H1 (cell line): ENCODE data around the gene BSG. TPM values are rescaled to one million over a fixed set of nuclear protein-coding genes. Genes with fewer than 3 reads are reported as not detected.

Source experiments
- CTCF ChIA-PET: fragments of 300-600 bp; sonication (Branson Sonifier 250); formaldehyde crosslinking; loops from one replicate; lab custom pipeline; 2021; ENCODE audit not compliant: partially characterized antibody; lab: Charles Lee
- POLR2A ChIA-PET: fragments of 300-600 bp; sonication (Branson Sonifier 250); formaldehyde crosslinking; loops from one replicate; lab custom pipeline; 2021; ENCODE audit warnings: inconsistent platforms; ENCODE audit not compliant: partially characterized antibody; lab: Charles Lee
- DNase-seq, 2 experiments: peaks; one replicate each; pipeline versions ENCODE4 v3.0.0 to v3.0.0-alpha.2; 2010 to 2022; ENCODE audit warnings: low spot score in 2 of 2, low read depth in 1 of 2, mixed read lengths in 1 of 2
- FAIRE-seq: peaks from 2 replicates; lab custom pipeline; 2011; peaks lifted over from hg19 to GRCh38; lab: Jason Lieb, UNC
- H2AFZ ChIP-seq: 2 replicates; pipeline ENCODE4 v1.8.1; 2012; ENCODE audit warnings: low read length, inconsistent platforms
- H2AK5ac ChIP-seq: 2 replicates; pipeline ENCODE4 v1.6.1; 2013; ENCODE audit warnings: low read depth, low read length
- H2BK120ac ChIP-seq: replicated peaks from 2 replicates; pipeline ENCODE3; 2013; ENCODE audit warnings: low read depth, low read length, inconsistent platforms
- H2BK12ac ChIP-seq: 2 replicates; pipeline ENCODE4 v1.6.1; 2013; ENCODE audit warnings: low read depth, low read length
- H2BK15ac ChIP-seq: 2 replicates; pipeline ENCODE4 v1.6.1; 2013; ENCODE audit warnings: low read length
- H2BK20ac ChIP-seq: 2 replicates; pipeline ENCODE4 v1.6.1; 2013; ENCODE audit warnings: low read length
- H2BK5ac ChIP-seq: 2 replicates; pipeline ENCODE4 v1.6.1; 2013; ENCODE audit warnings: low read depth, low read length
- H3K14ac ChIP-seq: 2 replicates; pipeline ENCODE4 v1.6.1; 2013; ENCODE audit warnings: inconsistent platforms; ENCODE audit not compliant: insufficient read length
- H3K18ac ChIP-seq: 2 replicates; pipeline ENCODE4 v1.6.1; 2013; ENCODE audit warnings: low read length; ENCODE audit errors: extremely low read depth
- H3K23ac ChIP-seq: 2 replicates; pipeline ENCODE4 v1.6.1; 2013; ENCODE audit warnings: inconsistent platforms; ENCODE audit not compliant: insufficient read length
- H3K23me2 ChIP-seq: 2 replicates; pipeline ENCODE4 v1.6.1; 2013; ENCODE audit warnings: low read depth, low read length
- H3K27ac ChIP-seq: 2 replicates; pipeline ENCODE4 v1.6.1; 2011; ENCODE audit warnings: low read depth, low read length, inconsistent platforms
- H3K27me3 ChIP-seq, 4 experiments: replicated peaks in 1 of 4; 1 replicate in 1 of 4; 2 replicates in 3 of 4; pipeline versions ENCODE4 v1.6.1 to v1.8.1; 2011 to 2013; ENCODE audit warnings: low read length in 3 of 4, mild to moderate bottlenecking in 3 of 4, inconsistent platforms in 2 of 4, mixed read lengths in 2 of 4, moderate library complexity in 1 of 4; ENCODE audit not compliant: control insufficient read depth in 3 of 4, insufficient read depth in 3 of 4; ENCODE audit errors: extremely low read depth in 1 of 4
- H3K36me3 ChIP-seq, 4 experiments: 2 replicates each; pipeline versions ENCODE4 v1.6.1 to v1.8.1; 2011 to 2013; ENCODE audit warnings: mild to moderate bottlenecking in 4 of 4, low read length in 3 of 4, moderate library complexity in 2 of 4, control low read depth in 1 of 4, inconsistent platforms in 1 of 4; ENCODE audit not compliant: insufficient read depth in 4 of 4, control insufficient read depth in 2 of 4
- H3K4ac ChIP-seq: replicated peaks from 2 replicates; pipeline ENCODE3; 2013; ENCODE audit warnings: low read length, low read depth, mixed read lengths, inconsistent platforms; ENCODE audit not compliant: insufficient read length
- H3K4me1 ChIP-seq, 4 experiments: replicated peaks in 1 of 4; 1 replicate in 1 of 4; 2 replicates in 3 of 4; pipeline versions ENCODE4 v1.6.1 to v1.8.1; 2011 to 2013; ENCODE audit warnings: low read length in 3 of 4, inconsistent platforms in 2 of 4, mixed read lengths in 1 of 4; ENCODE audit not compliant: insufficient read depth in 4 of 4, control insufficient read depth in 3 of 4
- H3K4me2 ChIP-seq, 2 experiments: 2 replicates each; pipeline versions ENCODE4 v1.6.1 to v1.8.1; 2011 to 2013; ENCODE audit warnings: low read depth in 2 of 2, low read length in 2 of 2, control low read depth in 1 of 2, inconsistent platforms in 1 of 2, mild to moderate bottlenecking in 1 of 2; ENCODE audit not compliant: insufficient read depth in 1 of 2
- H3K4me3 ChIP-seq, 4 experiments: fragments of 200-600, 300-600 bp in 1 of 4; sonication (generic), shearing (Covaris generic), sonication (Bioruptor Twin) in 1 of 4; 2 replicates each; pipeline versions ENCODE4 v1.5.1 to v1.8.1; 2011 to 2016; ENCODE audit warnings: low read length in 4 of 4, low read depth in 3 of 4, control low read depth in 2 of 4, inconsistent platforms in 2 of 4, mild to moderate bottlenecking in 2 of 4, mixed read lengths in 1 of 4, moderate library complexity in 1 of 4; ENCODE audit not compliant: insufficient read depth in 2 of 4; ENCODE audit errors: extremely low read depth in 1 of 4
- H3K56ac ChIP-seq: replicated peaks from 2 replicates; pipeline ENCODE3; 2013; ENCODE audit warnings: low read depth, mild to moderate bottlenecking, mixed read lengths, low read length, inconsistent platforms; ENCODE audit not compliant: insufficient read length
- H3K79me1 ChIP-seq: 2 replicates; pipeline ENCODE4 v1.6.1; 2013; ENCODE audit warnings: low read depth, low read length, control low read depth
- H3K79me2 ChIP-seq, 2 experiments: 2 replicates each; pipeline versions ENCODE4 v1.6.1 to v1.8.1; 2012 to 2013; ENCODE audit warnings: low read length in 2 of 2, mild to moderate bottlenecking in 2 of 2, inconsistent platforms in 1 of 2; ENCODE audit not compliant: insufficient read depth in 2 of 2, control insufficient read depth in 1 of 2
- H3K9ac ChIP-seq, 4 experiments: replicated peaks in 1 of 4; 1 replicate in 1 of 4; 2 replicates in 3 of 4; pipeline versions ENCODE4 v1.6.1 to v1.8.1; 2011 to 2013; ENCODE audit warnings: low read depth in 3 of 4, low read length in 3 of 4, control low read depth in 2 of 4, mild to moderate bottlenecking in 2 of 4, moderate library complexity in 2 of 4, inconsistent platforms in 1 of 4; ENCODE audit errors: extremely low read depth in 1 of 4
- H3K9me3 ChIP-seq, 2 experiments: 2 replicates each; pipeline versions ENCODE4 v1.6.1 to v1.8.1; 2012 to 2013; ENCODE audit warnings: mild to moderate bottlenecking in 2 of 2, moderate library complexity in 2 of 2, control low read depth in 1 of 2, inconsistent platforms in 1 of 2, low read depth in 1 of 2, low read length in 1 of 2, mixed read lengths in 1 of 2; ENCODE audit not compliant: insufficient read depth in 2 of 2
- H4K20me1 ChIP-seq, 2 experiments: replicated peaks in 1 of 2; 2 replicates each; pipeline versions ENCODE3 to v1.8.1; 2011 to 2013; ENCODE audit warnings: inconsistent platforms in 2 of 2, low read length in 2 of 2, mild to moderate bottlenecking in 1 of 2; ENCODE audit not compliant: insufficient read depth in 2 of 2, control insufficient read depth in 1 of 2
- H4K5ac ChIP-seq: 2 replicates; pipeline ENCODE4 v1.6.1; 2013; ENCODE audit warnings: low read length, low read depth, mixed read lengths, inconsistent platforms; ENCODE audit not compliant: insufficient read length
- H4K8ac ChIP-seq: 2 replicates; pipeline ENCODE4 v1.8.0; 2013; ENCODE audit warnings: mild to moderate bottlenecking, moderate library complexity, low read length, inconsistent platforms; ENCODE audit not compliant: insufficient read depth; ENCODE audit errors: extremely low read depth
- H4K91ac ChIP-seq: replicated peaks from 2 replicates; pipeline ENCODE3; 2013; ENCODE audit warnings: low read length, mixed read lengths, inconsistent platforms; ENCODE audit not compliant: insufficient read length
- CHD2 ChIP-seq: IDR thresholded peaks from 2 replicates; pipeline ENCODE4 v1.6.1; 2012; ENCODE audit warnings: low read length, improper control_type of control experiment
- MAX ChIP-seq: IDR thresholded peaks from 2 replicates; pipeline ENCODE4 v1.6.1; 2012; ENCODE audit warnings: inconsistent platforms
- NRF1 ChIP-seq: IDR thresholded peaks from 2 replicates; pipeline ENCODE4 v1.6.1; 2011; ENCODE audit warnings: mild to moderate bottlenecking, low read depth, low read length, improper control_type of control experiment
- POU5F1 ChIP-seq: IDR thresholded peaks from 2 replicates; pipeline ENCODE4 v1.6.1; 2011; ENCODE audit warnings: low read depth, mild to moderate bottlenecking, low read length, moderate library complexity
- RAD21 ChIP-seq, 2 experiments: IDR thresholded peaks in 1 of 2; conservative IDR thresholded peaks in 1 of 2; 2 replicates each; pipeline ENCODE4 v1.6.1; 2011; ENCODE audit warnings: low read depth in 2 of 2, low read length in 2 of 2, improper control_type of control experiment in 1 of 2, inconsistent platforms in 1 of 2, mild to moderate bottlenecking in 1 of 2, moderate library complexity in 1 of 2
- SAP30 ChIP-seq: fragments of 300-600 bp; sonication (generic); IDR thresholded peaks from 2 replicates; pipeline ENCODE4 v1.7.1; 2012; ENCODE audit warnings: low read length, moderate library complexity, mild to moderate bottlenecking, inconsistent platforms; ENCODE audit not compliant: insufficient read depth, insufficient replicate concordance
- SP4 ChIP-seq: IDR thresholded peaks from 2 replicates; pipeline ENCODE4 v1.6.1; 2012; ENCODE audit warnings: low read length, inconsistent platforms
- TAF1 ChIP-seq: IDR thresholded peaks from 2 replicates; pipeline ENCODE4 v1.6.1; 2011; ENCODE audit warnings: mild to moderate bottlenecking, low read depth, low read length
- TCF12 ChIP-seq: IDR thresholded peaks from 2 replicates; pipeline ENCODE4 v1.6.1; 2011; ENCODE audit warnings: low read depth, mild to moderate bottlenecking, low read length
- WGBS, 2 experiments: shearing (Covaris generic) in 1 of 2; methylation state at CpG; one replicate each; pipeline versions ENCODE4 v1.1.6 to v1.1.7; 2013 to 2015; ENCODE audit warnings: low lambda C conversion rate in 2 of 2, mixed read lengths in 2 of 2, inconsistent platforms in 1 of 2, low coverage in 1 of 2, missing lambda C conversion rate in 1 of 2; ENCODE audit not compliant: insufficient replicate concordance in 2 of 2, insufficient coverage in 1 of 2, insufficient read length in 1 of 2; ENCODE audit errors: extremely low coverage in 1 of 2, missing lambda C conversion rate in 1 of 2; 5-methylcytosine and 5-hydroxymethylcytosine counted together
- polyA plus RNA-seq, 7 experiments: library from polyadenylated mRNA; depleted of rRNA in 3 of 7; stranded (reverse) in 5 of 7; unstranded in 2 of 7; fragments of >200 nt in 5 of 7; fragments of 200-250 nt in 2 of 7; gene quantifications; 1 replicate in 5 of 7; 2 replicates in 1 of 7; 4 replicates in 1 of 7; pipeline versions ENCODE4 v1.2.1 to v1.2.3, GENCODE V29; 2011 to 2013; ENCODE audit warnings: missing spikeins in 2 of 7, mixed read lengths in 2 of 7
- total RNA-seq: library from RNA; stranded (reverse); fragmentation: NEBNext Ultra II Directional; extraction: Animal tissue kit (Norgen Biotek cat#: 25700); gene quantifications from 2 replicates; pipeline ENCODE4 v1.2.1, GENCODE V29; 2021

BSG gene
- total and polyA plus RNA-seq, 2 of the 8 experiments (the other 6 are each of a cell fraction or from before 2014, with no cell fraction given): 726 to 1,055 TPM

GRCh38 chr19:558770-559439, 13.5 kb upstream of the BSG start:
- no peaks in the 10 kb centered on the region for H3K36me3 ChIP-seq
- no peak overlapping the region for H3K23ac ChIP-seq
- no peak overlapping the region for H2BK12ac ChIP-seq
- no peaks in the 10 kb centered on the region; a peak in 1 of 4 replicates for H3K9me3 ChIP-seq
- peaks cover 0 to 2% of the 10 kb centered on the region in 2 experiments for H4K20me1 ChIP-seq
- H3K4me3 ChIP-seq: no peak overlapping the region
- no peak overlapping the region for H2BK120ac ChIP-seq
- CTCF ChIA-PET: interaction anchor here (0.5 to 1.0 kb wide), 2 partner anchors 13 to 29 kb away, joined by 3 to 4 read pairs; no protein-coding TSS in a partner anchor
- H2BK5ac ChIP-seq: no peak overlapping the region
- no peak overlapping the region for H3K9ac ChIP-seq
- no peaks in the 10 kb centered on the region for H3K27me3 ChIP-seq
- H3K23me2 ChIP-seq: no peaks in the 10 kb centered on the region; the same call in 1 of the 2 replicates
- DNase-seq (no peak), FAIRE-seq (no peak)
- H3K4ac ChIP-seq: no peak overlapping the region
- H3K79me1 ChIP-seq: no peaks in the 10 kb centered on the region
- no peak overlapping the region for H3K18ac ChIP-seq
- POLR2A ChIA-PET: interaction anchor here (0.6 to 7.1 kb wide), 8 partner anchors 9 to 40 kb away, joined by 3 to 38 read pairs (median 4); partner anchors contain the start of gene BSG
- H4K91ac ChIP-seq: no peak overlapping the region
- no peak overlapping the region for H4K8ac ChIP-seq
- H4K5ac ChIP-seq: no peak overlapping the region
- WGBS, 2 experiments: 87% methylated on average over 13 of the region's 21 CpGs; no CpG with 5 or more reads in 1 of the 2 experiments
- no peak overlapping the region for H3K14ac ChIP-seq
- no peak overlapping the region for H3K4me2 ChIP-seq
- no peak overlapping the region for H3K27ac ChIP-seq
- no peak overlapping the region for H3K56ac ChIP-seq
- TF ChIP-seq MAX (no peak), RAD21 (IDR thresholded peaks at IDR 0.05 in 1 of 2, conservative IDR thresholded peaks at IDR 0.05 in 1 of 2; ENCODE audit: low read depth in 2 of 2, low read length in 2 of 2) (no peak), TCF12 (no peak), SAP30 (no peak), SP4 (no peak), NRF1 (no peak), POU5F1 (no peak), TAF1 (no peak), CHD2 (no peak)
- no peak overlapping the region for H2BK15ac ChIP-seq
- H3K4me1 ChIP-seq: peaks cover 0 to 2% (median under 1%) of the 10 kb centered on the region in 4 experiments; a peak in 4 of 7 replicates
- no peaks in the 10 kb centered on the region for H3K79me2 ChIP-seq
- no peak overlapping the region for H2AFZ ChIP-seq
- no peak overlapping the region for H2AK5ac ChIP-seq
- H2BK20ac ChIP-seq: no peak overlapping the region
